Pancreas (tissue), 10 donors: Measurements from ENCODE around the gene AUTS2. TPM values are rescaled to one million over a fixed set of nuclear protein-coding genes. Genes with fewer than 3 reads are reported as not detected.

Source experiments
- ATAC-seq, 4 donors: fragments of 200-7000 bp; cut with Tn5 transposase; one replicate each; pipeline versions ENCODE4 v1.8.0 to v1.9.1; 2020; ENCODE audit warnings: mild to moderate bottlenecking in 4 of 4, moderate library complexity in 4 of 4
- DNase-seq, 6 donors: peaks; one replicate each; pipeline ENCODE4 v3.0.0-alpha.2; 2020
- FAIRE-seq: peaks from 2 replicates; lab custom pipeline; 2012; peaks lifted over from hg19 to GRCh38; lab: Jason Lieb, UNC
- H3K27ac ChIP-seq, 4 donors: fragments of 200-600 bp; sonication (generic); 1 replicate in 3 of 4; 2 replicates in 1 of 4; pipeline versions ENCODE4 v1.5.0 to v1.8.0; 2020
- H3K27me3 ChIP-seq, 4 donors: fragments of 200-600 bp; one replicate each; pipeline ENCODE4 v1.8.0; 2021
- H3K36me3 ChIP-seq, 3 donors: fragments of 200-600 bp; sonication (generic) in 1 of 3; one replicate each; pipeline versions ENCODE4 v1.5.0 to v1.8.0; 2020 to 2021
- H3K4me1 ChIP-seq, 3 donors: fragments of 200-600 bp; one replicate each; pipeline ENCODE4 v1.8.0; 2021
- H3K4me3 ChIP-seq, 4 donors: fragments of 200-600 bp; sonication (generic) in 2 of 4; one replicate each; pipeline versions ENCODE4 v1.5.0 to v1.8.0; 2020 to 2021
- H3K9me3 ChIP-seq, 4 donors: fragments of 200-600 bp; one replicate each; pipeline ENCODE4 v1.8.0; 2021
- WGBS, 2 donors: extraction: QIAGEN DNeasy Blood & Tissue Kit; methylation state at CpG; one replicate each; pipeline ENCODE4 v1.1.7; 2013; 5-methylcytosine and 5-hydroxymethylcytosine counted together
- intact Hi-C, 3 donors: fragments of 100-400 bp; cut with DNase I; formaldehyde crosslinking; loops; one replicate each; pipeline versions ENCODE4 v1.11.1 to v1.14.2; 2022
- polyA plus RNA-seq, 2 donors: library from polyadenylated mRNA; stranded (reverse); fragments of 200-250 nt; gene quantifications; one replicate each; pipeline ENCODE4 v1.2.3, GENCODE V29; 2013
- total RNA-seq, 6 donors: library from RNA; stranded (reverse); fragmentation: NEBNext Ultra II Directional in 4 of 6; extraction: Animal tissue kit (Norgen Biotek cat#: 25700) in 4 of 6; gene quantifications; one replicate each; pipeline versions ENCODE4 v1.2.1 to v1.2.4, GENCODE V29; 2021 to 2023
- TF ChIP-seq, protein P1 (sequence below), 4 donors: fragments of 200-600 bp; sonication (generic) in 3 of 4; IDR thresholded peaks; one replicate each; pipeline versions ENCODE4 v1.5.0 to v1.8.0; 2021; ENCODE audit warnings: antibody characterized with exemption in 4 of 4
- donor health status: healthy with polysubstance abuse.
- donor health status: DM: no; HTN: no; CAD: no; lungs with moderate emphysema.
- donor health status: DM: no; HTN: no; CAD: no.
- donor health status: control.
- donor health status: control.
- donor health status: Bipolar disorder and iron deficiency.
- donor health status: DM: yes; HTN: yes; CAD: no.
- donor health status: DM: no; HTN: no; CAD: no.
- donor health status: DM: no; HTN: no; CAD: no.
- donor health status: DM: yes; HTN: yes; CAD: no.

The AUTS2 gene
- total and polyA plus RNA-seq, 8 donors, result 5.8 to 16.8 (median 9.9) TPM

DNA sequence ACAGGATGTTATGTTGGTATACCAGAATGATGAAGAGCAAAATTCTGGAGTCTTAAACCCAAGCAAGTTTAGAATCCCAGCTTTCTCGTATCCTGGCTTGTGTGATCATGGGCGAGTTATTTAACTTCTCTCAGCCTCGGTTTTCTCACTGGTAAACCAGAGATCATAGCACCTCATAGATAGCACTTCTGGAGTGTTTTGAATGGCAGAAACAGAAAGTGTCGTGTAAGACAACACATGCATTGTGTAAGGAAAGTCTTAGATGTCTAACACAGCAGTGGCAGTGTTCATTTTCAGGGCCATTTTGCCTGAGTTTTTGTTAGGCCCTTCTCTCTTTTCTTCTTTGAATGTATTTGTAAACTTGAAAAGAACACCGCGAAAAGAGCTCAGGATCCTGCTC lies 465.1 kb downstream of the AUTS2 start:
- DNase-seq (no peak), ATAC-seq (no peak), FAIRE-seq (no peak)
- Histone ChIP-seq H3K4me1 (no peaks in the 10 kb centered on the region), H3K9me3 (no peaks in the 10 kb centered on the region), H3K4me3 (no peak overlapping the region), H3K36me3 (no peaks in the 10 kb centered on the region), H3K27ac (no peak overlapping the region), H3K27me3 (no peaks in the 10 kb centered on the region)
- intact Hi-C loops, result no loop called here
- TF ChIP-seq, protein P1, sequence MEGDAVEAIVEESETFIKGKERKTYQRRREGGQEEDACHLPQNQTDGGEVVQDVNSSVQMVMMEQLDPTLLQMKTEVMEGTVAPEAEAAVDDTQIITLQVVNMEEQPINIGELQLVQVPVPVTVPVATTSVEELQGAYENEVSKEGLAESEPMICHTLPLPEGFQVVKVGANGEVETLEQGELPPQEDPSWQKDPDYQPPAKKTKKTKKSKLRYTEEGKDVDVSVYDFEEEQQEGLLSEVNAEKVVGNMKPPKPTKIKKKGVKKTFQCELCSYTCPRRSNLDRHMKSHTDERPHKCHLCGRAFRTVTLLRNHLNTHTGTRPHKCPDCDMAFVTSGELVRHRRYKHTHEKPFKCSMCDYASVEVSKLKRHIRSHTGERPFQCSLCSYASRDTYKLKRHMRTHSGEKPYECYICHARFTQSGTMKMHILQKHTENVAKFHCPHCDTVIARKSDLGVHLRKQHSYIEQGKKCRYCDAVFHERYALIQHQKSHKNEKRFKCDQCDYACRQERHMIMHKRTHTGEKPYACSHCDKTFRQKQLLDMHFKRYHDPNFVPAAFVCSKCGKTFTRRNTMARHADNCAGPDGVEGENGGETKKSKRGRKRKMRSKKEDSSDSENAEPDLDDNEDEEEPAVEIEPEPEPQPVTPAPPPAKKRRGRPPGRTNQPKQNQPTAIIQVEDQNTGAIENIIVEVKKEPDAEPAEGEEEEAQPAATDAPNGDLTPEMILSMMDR (IDR thresholded peaks at IDR 0.05), result no peak
- WGBS, 2 donors, result 74 to 78% methylated on average over 6 of the region's 6 CpGs

GRCh38 chr7:70063927-70064326 lies 465.7 kb downstream of the AUTS2 start:
- WGBS, 2 donors, result 74 to 87% methylated on average over 6 of the region's 6 CpGs
- DNase-seq (no peak), FAIRE-seq (no peak), ATAC-seq (no peak)
- H3K27ac ChIP-seq, result no peak overlapping the region
- TF ChIP-seq, protein P1 (IDR thresholded peaks at IDR 0.05), result no peak
- H3K4me3 ChIP-seq, result no peak overlapping the region
- no peaks in the 10 kb centered on the region for H3K4me1 ChIP-seq
- H3K27me3 ChIP-seq, result no peaks in the 10 kb centered on the region
- H3K36me3 ChIP-seq, result no peaks in the 10 kb centered on the region
- H3K9me3 ChIP-seq, result no peaks in the 10 kb centered on the region
- intact Hi-C loops, result no loop called here

GRCh38 chr7:70066844-70067243 lies 468.6 kb downstream of the AUTS2 start:
- H3K9me3 ChIP-seq, result no peaks in the 10 kb centered on the region
- no peaks in the 10 kb centered on the region for H3K27me3 ChIP-seq
- intact Hi-C loops, result no loop called here
- WGBS, 2 donors, result 80 to 85% methylated on average over 2 of the region's 2 CpGs
- TF ChIP-seq, protein P1 (IDR thresholded peaks at IDR 0.05), result no peak
- ATAC-seq (no peak), DNase-seq (no peak), FAIRE-seq (no peak)
- no peak overlapping the region for H3K27ac ChIP-seq
- no peak overlapping the region for H3K4me3 ChIP-seq
- no peaks in the 10 kb centered on the region for H3K36me3 ChIP-seq
- no peaks in the 10 kb centered on the region for H3K4me1 ChIP-seq

DNA sequence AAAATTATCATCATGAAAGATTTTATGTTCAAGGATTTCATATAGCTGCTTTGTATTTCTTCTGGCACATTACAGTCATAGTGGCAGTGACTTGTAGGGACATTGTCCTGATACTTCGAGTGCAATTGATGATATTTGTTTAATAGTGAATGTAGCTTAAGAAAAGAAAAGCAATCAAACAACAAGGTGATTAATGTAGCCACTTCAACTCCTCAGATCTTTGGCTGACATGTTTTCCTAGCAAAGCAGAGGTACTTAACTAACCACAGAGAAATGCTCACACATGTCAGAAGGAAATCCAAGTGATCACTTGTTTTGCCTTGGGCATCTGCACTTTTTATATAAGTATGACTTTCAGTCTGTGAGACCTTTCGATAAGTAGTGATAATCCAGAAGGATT lies 470.3 kb downstream of the AUTS2 start:
- no peaks in the 10 kb centered on the region for H3K9me3 ChIP-seq
- no peaks in the 10 kb centered on the region for H3K36me3 ChIP-seq
- 80 to 87% methylated on average over 2 of the region's 2 CpGs for WGBS, 2 donors
- no peak overlapping the region for H3K4me3 ChIP-seq
- H3K27me3 ChIP-seq, result no peaks in the 10 kb centered on the region
- intact Hi-C loops, result no loop called here
- no peaks in the 10 kb centered on the region for H3K4me1 ChIP-seq
- TF ChIP-seq, protein P1 (IDR thresholded peaks at IDR 0.05), result no peak
- no peak overlapping the region for H3K27ac ChIP-seq
- ATAC-seq (no peak), DNase-seq (no peak), FAIRE-seq (no peak)

DNA sequence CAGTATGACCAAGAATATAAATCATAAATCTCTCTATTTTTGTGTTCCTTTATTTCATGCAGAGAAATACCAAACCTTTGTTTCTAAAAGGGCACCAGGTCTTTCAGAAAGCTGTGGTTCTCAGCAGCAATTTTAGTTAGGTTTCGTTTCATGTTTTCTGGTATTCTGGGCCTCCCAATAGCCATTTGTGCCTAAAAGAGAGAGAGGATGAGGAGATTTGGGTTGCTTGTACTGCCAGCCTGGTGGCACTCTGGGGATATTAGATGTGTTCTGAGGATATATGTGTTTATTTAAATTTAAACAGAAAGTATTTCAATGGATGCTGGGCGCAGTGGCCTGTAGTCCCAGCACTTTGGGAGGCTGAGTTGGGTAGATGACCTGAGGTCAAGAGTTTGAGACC lies 471.7 kb downstream of the AUTS2 start:
- TF ChIP-seq, protein P1 (IDR thresholded peaks at IDR 0.05), result no peak
- 85 to 91% methylated on average over 2 of the region's 2 CpGs for WGBS, 2 donors
- H3K4me1 ChIP-seq, result no peaks in the 10 kb centered on the region
- DNase-seq (no peak), ATAC-seq (no peak), FAIRE-seq (no peak)
- no peaks in the 10 kb centered on the region for H3K27me3 ChIP-seq
- intact Hi-C loops, result no loop called here
- no peak overlapping the region for H3K4me3 ChIP-seq
- no peak overlapping the region for H3K27ac ChIP-seq
- H3K9me3 ChIP-seq, result no peaks in the 10 kb centered on the region
- no peaks in the 10 kb centered on the region for H3K36me3 ChIP-seq
